Stimulated activated naive B cell treated with anti-CD40 and anti-IgM and Interleukin-4, amounts not matched to agents 10 μg/mL and 1 μg/mL and 100 μg/mL, for 72 hours (primary cell): ENCODE data around the gene PDE11A.
A peak's percentile ranks its signal among the peaks of the same experiment; 100 is the strongest.

Source experiments
- ATAC-seq, 2 donors: fragments of 150-1000 bp; cut with Tn5 transposase; replicated peaks; 2 replicates each; pipeline ENCODE4 v1.10.0; 2021; ENCODE audit warnings: moderate library complexity in 1 of 2
- DNase-seq: peaks from one replicate; pipeline ENCODE4 v3.0.0; 2021
- H3K27ac Mint-ChIP-seq: one replicate; pipeline ENCODE4 v1.8.0; 2022; ENCODE audit warnings: mild to moderate bottlenecking, mixed read lengths
- H3K27me3 Mint-ChIP-seq, 2 donors: one replicate each; pipeline ENCODE4 v1.8.0; 2022; ENCODE audit warnings: mixed read lengths in 2 of 2
- H3K36me3 Mint-ChIP-seq, 2 donors: one replicate each; pipeline ENCODE4 v1.8.0; 2022; ENCODE audit warnings: mixed read lengths in 2 of 2, mild to moderate bottlenecking in 1 of 2
- H3K4me1 Mint-ChIP-seq, 2 donors: one replicate each; pipeline ENCODE4 v1.8.0; 2022; ENCODE audit warnings: mixed read lengths in 2 of 2, mild to moderate bottlenecking in 1 of 2
- H3K4me3 Mint-ChIP-seq, 2 donors: one replicate each; pipeline ENCODE4 v1.8.0; 2022; ENCODE audit warnings: mild to moderate bottlenecking in 2 of 2, mixed read lengths in 2 of 2, moderate library complexity in 1 of 2
- H3K9me3 Mint-ChIP-seq, 2 donors: one replicate each; pipeline ENCODE4 v1.8.0; 2022; ENCODE audit warnings: mixed read lengths in 2 of 2, mild to moderate bottlenecking in 1 of 2

Gene PDE11A

DNA sequence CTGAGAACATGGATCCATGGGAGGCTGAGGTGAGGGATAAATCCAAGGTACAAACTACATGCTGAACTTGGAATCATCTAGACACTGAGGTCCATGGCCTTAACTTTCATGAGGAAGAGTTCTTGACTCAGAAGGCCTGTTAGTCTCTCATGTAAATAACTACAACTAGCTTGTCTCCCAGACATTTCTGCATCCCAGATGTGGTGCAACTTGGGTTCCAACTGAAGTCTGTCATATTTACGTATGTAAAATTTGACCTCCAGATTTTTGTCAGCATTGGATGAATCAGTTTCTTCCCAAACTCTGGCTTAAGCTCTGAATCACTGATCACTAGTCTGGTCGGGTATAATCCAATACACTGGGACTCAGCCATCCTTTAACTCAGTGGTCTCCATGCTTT, 306.9 kb downstream of the PDE11A start:
- ATAC-seq: no peak
- Mint-ChIP-seq H3K27me3 (peaks cover 13 to 15% of the 10 kb centered on the region in 2 donors), H3K4me1 (peaks cover 4 to 11% of the 10 kb centered on the region in 2 donors), H3K27ac (no peak overlapping the region), H3K4me3 (no peak overlapping the region), H3K36me3 (no peaks in the 10 kb centered on the region), H3K9me3 (no peaks in the 10 kb centered on the region)
- no peak for DNase-seq

DNA sequence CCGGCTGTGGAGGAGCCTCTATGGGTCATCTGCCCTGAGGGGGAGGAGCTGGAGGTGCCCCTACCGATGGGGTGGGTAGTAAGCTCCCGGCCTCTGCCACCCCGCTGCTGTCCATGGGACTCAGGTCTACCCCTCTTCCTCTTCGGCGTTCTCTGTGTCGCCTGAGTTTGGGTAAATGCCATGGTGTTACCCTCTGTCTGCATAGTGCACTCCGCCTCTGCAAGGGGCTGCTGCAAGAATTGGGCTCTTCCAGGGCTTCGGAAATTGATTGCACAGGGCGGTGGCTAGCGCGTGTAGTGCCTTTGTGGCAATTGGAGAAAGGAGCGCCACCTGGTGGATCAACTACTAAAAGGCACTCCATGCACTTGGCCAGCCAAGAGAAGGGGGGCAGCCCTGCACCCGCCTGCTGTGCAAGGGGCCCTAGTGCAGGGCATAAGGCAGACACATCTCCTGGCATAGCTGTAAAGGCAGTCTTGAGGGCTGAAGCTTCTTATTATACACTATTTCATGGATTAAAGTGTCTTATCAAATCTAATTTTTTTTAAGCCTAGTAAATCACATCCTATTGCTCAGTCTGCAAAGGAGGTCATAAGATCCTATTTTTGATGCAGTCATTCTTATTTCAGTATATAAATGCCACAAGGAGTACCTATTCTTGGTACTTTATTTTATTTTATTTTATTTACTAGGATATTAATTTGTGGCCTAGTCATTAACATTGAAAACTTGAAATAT, 308.9 kb downstream of the PDE11A start:
- Mint-ChIP-seq H3K36me3 (no peaks in the 10 kb centered on the region), H3K9me3 (no peaks in the 10 kb centered on the region), H3K4me1 (peaks cover 4 to 11% of the 10 kb centered on the region in 2 donors), H3K27ac (no peak overlapping the region), H3K4me3 (peak overlapping the region; percentile 47 to 70), H3K27me3 (peaks cover 12 to 13% of the 10 kb centered on the region in 2 donors)
- peak; percentile 67 for DNase-seq
- peak; percentile 98 to 99 for ATAC-seq

DNA sequence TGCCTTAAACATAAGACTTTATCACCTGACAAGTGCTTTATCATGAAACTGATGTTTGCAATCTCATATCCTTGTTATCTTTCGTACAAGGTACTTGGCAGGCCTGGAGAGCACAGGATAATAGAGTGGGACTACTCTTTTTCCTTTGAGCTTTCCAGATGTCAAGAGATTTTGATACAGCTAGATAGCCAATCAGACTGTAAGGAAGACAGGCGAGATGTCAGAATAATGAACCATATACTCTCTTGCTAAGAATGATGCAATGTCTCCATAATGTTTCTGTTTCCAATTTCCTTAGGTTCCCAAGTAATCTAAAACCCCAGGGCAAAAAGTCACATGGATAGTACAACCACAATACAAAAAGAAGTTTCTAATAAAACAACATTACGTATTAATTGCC, 313.1 kb downstream of the PDE11A start:
- Mint-ChIP-seq H3K9me3 (no peaks in the 10 kb centered on the region), H3K36me3 (no peaks in the 10 kb centered on the region), H3K27ac (no peak overlapping the region), H3K4me1 (peaks cover 5 to 11% of the 10 kb centered on the region in 2 donors), H3K4me3 (no peak overlapping the region), H3K27me3 (peaks cover 12 to 13% of the 10 kb centered on the region in 2 donors)
- no peak for ATAC-seq
- DNase-seq: no peak

DNA sequence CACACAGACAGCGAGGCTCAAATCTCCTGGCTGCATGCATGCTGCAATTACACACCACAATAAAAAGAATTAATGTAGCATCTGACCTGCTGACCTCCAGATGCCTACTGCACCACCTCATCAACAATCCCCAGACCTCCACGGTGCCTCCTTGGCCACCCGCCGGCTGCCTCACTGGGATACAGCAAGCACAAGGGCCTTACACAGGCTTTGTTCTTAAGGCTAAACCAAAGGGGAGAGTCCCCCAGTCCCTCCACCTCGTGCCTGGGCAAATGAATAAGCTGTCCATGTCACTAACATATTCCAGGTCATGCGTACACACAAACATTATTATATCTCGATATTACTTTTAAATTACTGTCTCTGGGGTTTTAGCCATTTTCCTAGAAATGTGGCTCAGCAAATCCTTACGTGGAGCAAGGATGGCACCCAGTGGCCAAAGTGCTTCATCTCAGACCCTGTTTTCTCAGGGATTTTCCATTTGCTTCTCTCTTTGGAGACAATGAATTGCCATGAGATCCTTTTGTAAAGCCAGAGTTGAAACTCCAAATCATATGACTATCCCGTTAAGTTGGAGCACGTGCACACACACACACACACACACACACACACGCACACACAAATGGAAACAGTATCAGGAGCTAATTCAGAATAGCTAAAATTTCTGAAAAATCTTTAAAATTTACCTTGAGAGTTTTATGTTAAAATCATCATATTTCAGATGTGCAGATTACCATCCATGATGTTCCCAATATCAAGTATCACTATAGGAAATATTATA, 313.8 kb downstream of the PDE11A start:
- Mint-ChIP-seq H3K27me3 (peaks cover 12 to 13% of the 10 kb centered on the region in 2 donors), H3K4me1 (peaks cover 8 to 16% of the 10 kb centered on the region in 2 donors), H3K9me3 (no peaks in the 10 kb centered on the region), H3K36me3 (no peaks in the 10 kb centered on the region), H3K4me3 (no peak overlapping the region), H3K27ac (no peak overlapping the region)
- no peak for DNase-seq
- ATAC-seq: no peak

DNA sequence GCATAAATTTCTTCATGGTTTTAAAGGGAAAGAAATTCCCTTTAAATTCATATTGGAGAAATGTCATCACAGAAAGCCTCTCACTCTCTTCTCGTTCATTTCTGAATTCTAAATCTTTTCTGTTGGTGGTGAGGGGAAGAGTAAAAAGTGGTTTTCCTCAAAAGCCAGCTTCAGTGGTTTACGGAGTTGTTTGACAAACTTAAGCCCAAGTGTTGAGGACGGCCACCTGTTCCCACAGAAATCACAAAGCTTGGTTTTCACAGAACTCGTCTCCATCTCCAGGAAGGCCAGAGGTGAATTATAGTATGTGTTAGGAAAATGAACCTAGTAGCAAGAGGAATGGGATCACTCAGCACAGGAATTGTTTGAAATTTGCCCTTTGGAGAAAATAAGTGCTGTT, 316.2 kb downstream of the PDE11A start:
- H3K9me3 Mint-ChIP-seq: no peaks in the 10 kb centered on the region
- peaks cover 4 to 6% of the 10 kb centered on the region in 2 donors for H3K4me1 Mint-ChIP-seq
- H3K27ac Mint-ChIP-seq: no peak overlapping the region
- H3K27me3 Mint-ChIP-seq: peaks cover under 1% of the 10 kb centered on the region in 2 donors
- no peaks in the 10 kb centered on the region for H3K36me3 Mint-ChIP-seq
- DNase-seq (no peak), ATAC-seq (no peak)
- no peak overlapping the region for H3K4me3 Mint-ChIP-seq

DNA sequence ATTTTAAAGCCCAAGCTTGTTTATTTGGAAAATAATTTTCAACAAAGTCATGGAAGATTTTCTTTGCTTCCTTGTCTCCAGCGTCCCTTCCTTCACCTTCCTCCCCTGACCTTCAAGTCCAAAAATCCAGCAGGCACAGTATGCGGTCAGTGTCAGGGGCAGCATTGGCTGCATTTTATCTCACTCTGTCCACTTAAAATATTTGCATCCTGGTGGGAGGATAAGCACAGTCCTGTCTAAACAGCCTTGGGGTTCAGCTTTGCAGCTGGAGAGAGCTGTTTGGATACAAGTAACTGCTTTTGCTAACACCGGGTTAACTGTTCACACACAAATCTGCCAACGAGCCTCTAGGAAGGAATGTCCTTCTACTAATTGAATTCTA, 318.1 kb downstream of the PDE11A start:
- ATAC-seq (no peak), DNase-seq (no peak)
- H3K4me1 Mint-ChIP-seq: peaks cover 4 to 6% of the 10 kb centered on the region in 2 donors
- H3K9me3 Mint-ChIP-seq: no peaks in the 10 kb centered on the region
- no peaks in the 10 kb centered on the region for H3K27me3 Mint-ChIP-seq
- no peak overlapping the region for H3K4me3 Mint-ChIP-seq
- H3K27ac Mint-ChIP-seq: no peak overlapping the region
- no peaks in the 10 kb centered on the region for H3K36me3 Mint-ChIP-seq

DNA sequence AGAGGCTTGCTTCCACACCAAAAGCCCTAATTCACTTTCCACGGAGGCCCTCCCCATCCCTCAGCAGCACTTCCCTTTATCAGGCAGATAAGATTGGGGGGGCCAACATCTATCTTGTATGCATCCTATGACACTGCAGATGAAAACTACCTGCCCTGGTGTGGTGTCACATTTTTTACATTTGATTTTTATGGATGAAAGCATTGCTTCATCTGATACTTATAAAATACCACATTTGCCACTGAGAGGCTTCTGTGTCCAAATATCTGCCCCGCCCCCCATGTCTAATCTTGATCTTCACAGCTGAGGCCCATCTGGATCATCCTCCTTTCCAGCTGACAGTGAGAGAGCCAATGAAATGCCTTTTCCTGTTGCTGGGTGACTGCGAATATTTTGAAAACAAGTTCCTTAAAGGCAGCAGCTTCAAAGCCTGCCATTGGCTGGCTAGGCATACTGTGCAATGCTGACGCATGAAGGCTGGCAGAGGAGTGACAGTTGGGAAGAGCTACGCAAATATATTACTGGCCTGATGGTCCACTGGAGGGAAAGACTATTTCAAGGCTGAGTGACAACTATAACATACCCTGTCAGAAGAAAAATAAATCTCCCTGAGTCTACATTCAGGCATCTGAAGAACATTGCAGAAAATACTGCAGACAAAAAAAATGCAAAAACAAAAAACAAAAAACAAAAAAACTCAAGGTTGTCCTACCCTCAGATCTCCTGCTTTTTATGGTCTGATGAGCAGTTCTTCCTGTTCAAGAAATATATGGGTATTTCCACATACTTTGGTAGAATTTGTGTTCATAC, 318.7 kb downstream of the PDE11A start:
- Mint-ChIP-seq H3K4me3 (no peak overlapping the region), H3K9me3 (no peaks in the 10 kb centered on the region), H3K4me1 (peaks cover 4 to 6% of the 10 kb centered on the region in 2 donors), H3K36me3 (no peaks in the 10 kb centered on the region), H3K27ac (no peak overlapping the region), H3K27me3 (no peaks in the 10 kb centered on the region)
- DNase-seq (no peak), ATAC-seq (peak in 1 of 2 donors; percentile 54)

DNA sequence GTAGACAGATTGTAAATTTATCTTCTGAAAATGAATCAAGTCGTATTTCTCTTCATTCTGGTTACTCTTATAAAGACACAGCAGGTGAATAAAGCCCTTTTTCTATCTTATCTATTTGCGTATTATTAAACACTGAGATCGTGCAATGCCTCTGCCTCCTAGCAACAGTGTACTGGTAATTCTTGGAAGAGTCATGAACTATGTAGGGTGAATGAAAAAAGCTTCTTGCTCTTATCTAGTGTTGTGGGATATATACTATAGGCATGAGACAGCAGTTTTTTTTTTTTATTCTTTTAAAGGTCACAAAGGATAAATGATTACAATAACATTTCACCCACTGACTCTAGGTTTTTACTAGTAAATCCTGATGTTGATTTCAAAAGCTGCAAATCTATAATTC, 324.2 kb downstream of the PDE11A start:
- DNase-seq (no peak), ATAC-seq (no peak)
- Mint-ChIP-seq H3K4me3 (no peak overlapping the region), H3K27me3 (no peaks in the 10 kb centered on the region), H3K36me3 (no peaks in the 10 kb centered on the region), H3K4me1 (peaks cover 0 to 1% of the 10 kb centered on the region in 2 donors), H3K9me3 (no peaks in the 10 kb centered on the region), H3K27ac (no peak overlapping the region)

DNA sequence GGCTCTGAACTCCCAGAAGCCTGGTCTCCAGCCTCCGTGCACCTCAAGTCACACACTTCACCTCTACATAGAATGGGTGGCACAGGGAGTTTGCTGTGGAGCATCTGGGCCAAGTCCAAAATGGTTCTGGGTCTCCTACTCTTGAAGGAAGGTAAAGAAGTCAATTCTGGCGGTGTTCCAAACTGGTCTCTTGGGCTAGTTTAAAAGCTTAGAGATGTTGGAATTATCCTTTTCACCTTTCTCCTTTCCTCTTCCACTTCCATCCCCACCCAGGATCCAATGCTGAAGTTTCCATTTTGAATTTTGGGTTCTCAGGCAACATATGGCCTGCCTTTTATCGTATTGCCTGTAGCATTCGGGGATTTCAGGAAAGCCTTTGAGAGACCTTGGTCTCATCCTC, 325.2 kb downstream of the PDE11A start:
- Mint-ChIP-seq H3K4me3 (no peak overlapping the region), H3K9me3 (no peaks in the 10 kb centered on the region), H3K4me1 (peaks cover 0 to 4% of the 10 kb centered on the region in 2 donors), H3K27me3 (no peaks in the 10 kb centered on the region), H3K36me3 (no peaks in the 10 kb centered on the region), H3K27ac (no peak overlapping the region)
- ATAC-seq: no peak
- DNase-seq: no peak

DNA sequence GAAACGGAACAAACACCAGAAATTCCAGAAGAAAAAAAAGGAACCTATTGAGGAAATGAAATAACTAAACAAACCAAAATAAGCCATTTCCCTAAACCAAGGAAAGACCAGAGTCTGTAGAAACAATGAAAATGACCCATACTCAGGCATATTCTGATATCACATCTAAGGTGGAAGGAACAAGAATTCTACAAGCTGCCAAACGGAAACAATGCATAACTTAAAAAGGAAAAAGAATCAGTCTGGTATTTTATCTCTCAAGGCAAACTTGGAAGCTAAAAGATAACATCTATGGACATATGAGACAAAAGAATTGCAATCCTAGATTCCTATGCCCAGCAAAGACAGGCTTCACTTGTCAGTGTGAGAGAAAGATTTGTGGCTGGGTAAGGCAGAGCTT, 326.2 kb downstream of the PDE11A start:
- Mint-ChIP-seq H3K9me3 (no peaks in the 10 kb centered on the region), H3K4me1 (peaks cover 0 to 4% of the 10 kb centered on the region in 2 donors), H3K27me3 (no peaks in the 10 kb centered on the region), H3K27ac (no peak overlapping the region), H3K4me3 (no peak overlapping the region), H3K36me3 (no peaks in the 10 kb centered on the region)
- ATAC-seq (no peak), DNase-seq (no peak)

DNA sequence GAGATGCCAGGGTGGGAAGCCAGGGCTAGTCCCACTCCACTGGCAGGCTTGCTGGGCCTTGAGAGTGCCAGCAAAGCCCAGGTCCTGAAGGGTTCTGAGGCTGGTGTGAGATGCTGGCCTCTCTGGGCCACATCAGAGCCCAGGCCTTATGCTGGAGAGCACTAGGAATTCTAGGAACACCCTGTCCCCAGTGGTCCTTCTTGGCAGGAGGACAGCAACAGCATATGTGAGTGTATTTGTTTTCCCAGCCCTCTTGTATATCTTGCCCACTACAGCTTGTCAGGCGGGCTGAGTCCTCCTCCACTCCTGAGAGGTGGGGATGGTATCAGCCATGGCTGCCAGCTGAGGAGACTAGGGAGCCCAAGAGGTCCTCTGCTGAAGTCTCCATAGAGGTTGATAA, 327.0 kb downstream of the PDE11A start:
- Mint-ChIP-seq H3K4me3 (no peak overlapping the region), H3K36me3 (no peaks in the 10 kb centered on the region), H3K27ac (no peak overlapping the region), H3K9me3 (no peaks in the 10 kb centered on the region), H3K4me1 (peaks cover 0 to 4% of the 10 kb centered on the region in 2 donors), H3K27me3 (no peaks in the 10 kb centered on the region)
- ATAC-seq (no peak), DNase-seq (no peak)

DNA sequence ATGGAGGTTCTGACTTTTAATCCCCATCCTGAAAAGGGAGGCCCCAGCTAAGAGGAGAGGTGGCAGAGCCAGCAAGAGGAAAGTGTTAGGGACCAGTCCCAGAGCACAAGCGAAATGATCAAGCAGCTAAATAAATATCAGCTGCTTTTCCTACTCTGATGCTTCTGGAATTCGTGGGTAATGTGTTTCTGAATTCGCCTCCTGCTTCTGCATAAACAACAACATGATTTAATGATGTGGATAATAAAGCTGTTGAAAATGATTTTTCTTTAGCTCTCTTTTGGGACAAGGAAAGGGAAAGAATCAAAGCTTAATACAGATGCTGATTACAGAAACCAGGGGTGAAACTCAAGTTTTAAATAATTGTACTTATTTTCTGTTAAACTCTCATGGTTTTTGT, 329.7 kb downstream of the PDE11A start:
- Mint-ChIP-seq H3K27me3 (no peaks in the 10 kb centered on the region), H3K36me3 (no peaks in the 10 kb centered on the region), H3K4me1 (peaks cover 0 to 4% of the 10 kb centered on the region in 2 donors), H3K27ac (no peak overlapping the region), H3K4me3 (no peak overlapping the region), H3K9me3 (no peaks in the 10 kb centered on the region)
- ATAC-seq: no peak
- no peak for DNase-seq

DNA sequence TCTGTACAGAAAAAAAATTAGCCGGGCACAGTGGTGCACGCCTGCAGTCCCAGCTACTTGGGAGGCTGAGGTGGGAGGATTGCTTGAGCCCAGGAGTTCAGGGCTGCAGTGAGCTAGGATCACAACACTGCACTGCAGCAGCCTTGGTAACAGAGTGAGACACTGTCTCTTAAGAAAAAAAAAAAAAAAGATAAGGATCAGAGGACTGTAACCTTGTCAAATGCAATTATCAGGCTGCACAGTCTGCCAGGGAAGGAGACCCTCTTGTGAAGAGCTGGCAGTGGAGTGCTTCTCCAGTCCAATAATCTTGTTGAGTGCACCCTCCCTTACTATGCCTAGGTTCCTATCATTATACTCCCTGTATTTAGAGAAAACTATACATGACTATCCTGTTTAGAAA, 330.7 kb downstream of the PDE11A start:
- Mint-ChIP-seq H3K4me1 (peaks cover 0 to 4% of the 10 kb centered on the region in 2 donors), H3K9me3 (no peaks in the 10 kb centered on the region), H3K4me3 (no peak overlapping the region), H3K36me3 (no peaks in the 10 kb centered on the region), H3K27ac (no peak overlapping the region), H3K27me3 (no peaks in the 10 kb centered on the region)
- DNase-seq (no peak), ATAC-seq (no peak)

DNA sequence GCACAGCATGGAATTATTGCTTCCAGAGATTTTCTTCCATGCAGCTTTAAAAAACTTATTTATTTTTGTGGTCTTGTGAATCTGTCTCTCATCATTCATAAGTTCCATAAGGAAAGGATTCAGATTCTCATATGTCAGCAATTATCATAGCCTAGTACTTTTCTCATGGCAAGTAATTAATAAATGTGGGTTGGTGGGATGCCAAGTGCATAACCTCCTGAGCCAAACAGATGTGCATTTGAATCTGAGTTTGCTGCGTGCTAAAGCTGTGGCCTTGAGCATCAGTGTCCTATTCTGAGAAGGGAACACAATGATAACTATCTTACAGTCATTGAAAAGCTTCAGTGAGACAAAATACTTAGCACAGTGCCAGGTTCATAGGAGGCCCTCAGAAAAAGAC, 331.9 kb downstream of the PDE11A start:
- Mint-ChIP-seq H3K9me3 (no peaks in the 10 kb centered on the region), H3K4me1 (peaks cover 0 to 4% of the 10 kb centered on the region in 2 donors), H3K27ac (no peak overlapping the region), H3K4me3 (no peak overlapping the region), H3K27me3 (no peaks in the 10 kb centered on the region), H3K36me3 (no peaks in the 10 kb centered on the region)
- DNase-seq (no peak), ATAC-seq (no peak)
